ENCODE measurements around the gene FSIP1.

Gene FSIP1

DNA sequence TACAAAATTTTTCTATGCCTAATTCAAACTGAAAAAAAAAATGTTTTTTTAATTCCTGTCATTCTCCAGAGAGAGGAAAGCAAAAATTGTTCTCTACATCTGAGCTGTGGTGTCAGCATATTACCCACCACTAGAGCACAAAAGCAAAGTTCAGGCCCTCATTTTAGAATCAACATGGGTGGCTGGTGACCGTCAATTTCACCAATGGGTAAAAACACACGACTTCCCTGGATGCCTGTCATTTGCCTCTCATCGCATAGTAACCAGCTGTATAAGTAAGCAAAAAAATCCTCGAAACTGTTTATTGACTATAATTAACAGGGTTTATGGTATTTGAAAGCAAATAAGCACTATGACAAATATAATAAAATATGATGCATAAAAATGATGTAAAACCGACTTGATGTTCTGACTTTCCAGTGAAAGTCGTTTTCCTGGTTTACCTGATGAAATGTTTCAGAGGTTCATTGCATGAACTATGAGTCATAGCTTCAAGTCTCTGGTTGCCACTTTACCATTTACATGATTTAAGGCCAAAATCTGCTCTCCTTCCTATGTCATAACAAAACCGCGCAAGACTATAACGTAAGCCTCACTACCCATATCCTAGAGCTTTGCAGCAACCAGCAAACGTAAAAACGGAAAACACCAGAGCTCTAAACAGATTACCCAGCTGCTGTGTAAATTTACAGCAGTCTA is 141.3 kb downstream of the FSIP1 start:
- TF ChIP-seq, protein P1, sequence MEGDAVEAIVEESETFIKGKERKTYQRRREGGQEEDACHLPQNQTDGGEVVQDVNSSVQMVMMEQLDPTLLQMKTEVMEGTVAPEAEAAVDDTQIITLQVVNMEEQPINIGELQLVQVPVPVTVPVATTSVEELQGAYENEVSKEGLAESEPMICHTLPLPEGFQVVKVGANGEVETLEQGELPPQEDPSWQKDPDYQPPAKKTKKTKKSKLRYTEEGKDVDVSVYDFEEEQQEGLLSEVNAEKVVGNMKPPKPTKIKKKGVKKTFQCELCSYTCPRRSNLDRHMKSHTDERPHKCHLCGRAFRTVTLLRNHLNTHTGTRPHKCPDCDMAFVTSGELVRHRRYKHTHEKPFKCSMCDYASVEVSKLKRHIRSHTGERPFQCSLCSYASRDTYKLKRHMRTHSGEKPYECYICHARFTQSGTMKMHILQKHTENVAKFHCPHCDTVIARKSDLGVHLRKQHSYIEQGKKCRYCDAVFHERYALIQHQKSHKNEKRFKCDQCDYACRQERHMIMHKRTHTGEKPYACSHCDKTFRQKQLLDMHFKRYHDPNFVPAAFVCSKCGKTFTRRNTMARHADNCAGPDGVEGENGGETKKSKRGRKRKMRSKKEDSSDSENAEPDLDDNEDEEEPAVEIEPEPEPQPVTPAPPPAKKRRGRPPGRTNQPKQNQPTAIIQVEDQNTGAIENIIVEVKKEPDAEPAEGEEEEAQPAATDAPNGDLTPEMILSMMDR (IDR thresholded peaks at IDR 0.05; ENCODE audit: insufficient read depth, low read length, poor library complexity, severe bottlenecking): no peak
- no peak for DNase-seq (ENCODE audit: extremely low read depth, insufficient read length)
- H3K27me3 ChIP-seq (replicated peaks; ENCODE audit: control insufficient read depth, insufficient read depth, low read length): no peaks in the 10 kb centered on the region; the same call in none of the 2 replicates
- H3K36me3 ChIP-seq (ENCODE audit: control insufficient read depth, insufficient read depth, low read length): no peaks in the 10 kb centered on the region
- no peak overlapping the region for H3K4me3 ChIP-seq (replicated peaks; ENCODE audit: low read depth, low read length)

DNA sequence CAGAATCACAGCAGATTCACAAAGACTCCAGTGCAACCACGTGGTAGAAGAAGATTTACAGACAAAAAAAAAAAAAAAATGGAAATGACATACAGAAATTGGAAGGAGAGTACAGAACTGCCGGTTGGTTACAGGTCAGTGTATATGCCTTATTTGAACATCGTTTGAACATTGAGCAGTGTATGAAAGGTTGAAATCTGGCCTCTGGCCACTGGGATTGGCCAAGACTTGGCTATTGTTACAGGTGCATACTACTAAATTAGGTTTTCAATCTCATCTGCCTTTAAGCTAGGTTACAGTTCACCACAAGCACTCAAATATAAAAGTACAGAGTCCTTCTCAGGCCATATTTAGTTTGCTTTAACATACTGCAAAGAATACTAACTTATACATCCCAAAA is 142.0 kb downstream of the FSIP1 start:
- H3K27me3 ChIP-seq (replicated peaks; ENCODE audit: control insufficient read depth, insufficient read depth, low read length): no peaks in the 10 kb centered on the region; the same call in none of the 2 replicates
- no peaks in the 10 kb centered on the region for H3K36me3 ChIP-seq (ENCODE audit: control insufficient read depth, insufficient read depth, low read length)
- no peak overlapping the region for H3K4me3 ChIP-seq (replicated peaks; ENCODE audit: low read depth, low read length)
- TF ChIP-seq, protein P1 (IDR thresholded peaks at IDR 0.05; ENCODE audit: insufficient read depth, low read length, poor library complexity, severe bottlenecking): no peak
- DNase-seq (ENCODE audit: extremely low read depth, insufficient read length): no peak

DNA sequence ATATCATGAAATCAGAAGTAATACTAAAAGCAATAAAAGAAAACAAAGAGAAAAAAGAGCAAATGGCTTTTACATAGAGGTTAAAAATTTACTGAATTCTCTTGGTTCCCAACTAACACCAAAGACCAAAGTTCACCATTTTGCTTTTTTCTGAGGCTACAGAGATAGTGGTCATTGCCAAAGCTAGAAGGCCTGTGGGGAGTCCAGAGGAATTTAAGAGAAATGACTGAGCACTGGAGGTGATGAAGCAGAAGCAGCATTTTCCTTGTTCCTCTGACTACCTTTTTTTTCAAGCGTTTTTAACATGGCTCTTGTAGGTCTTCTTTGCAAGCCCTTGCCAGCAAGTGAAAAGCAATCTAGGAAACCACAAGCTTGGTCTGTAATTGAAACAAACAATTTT is 143.6 kb downstream of the FSIP1 start:
- TF ChIP-seq, protein P1 (IDR thresholded peaks at IDR 0.05; ENCODE audit: insufficient read depth, low read length, poor library complexity, severe bottlenecking): no peak
- Histone ChIP-seq H3K27me3 (replicated peaks; ENCODE audit: control insufficient read depth, insufficient read depth, low read length) (no peaks in the 10 kb centered on the region; the same call in none of the 2 replicates), H3K36me3 (ENCODE audit: control insufficient read depth, insufficient read depth, low read length) (no peaks in the 10 kb centered on the region), H3K4me3 (replicated peaks; ENCODE audit: low read depth, low read length) (no peak overlapping the region)
- no peak for DNase-seq (ENCODE audit: extremely low read depth, insufficient read length)

DNA sequence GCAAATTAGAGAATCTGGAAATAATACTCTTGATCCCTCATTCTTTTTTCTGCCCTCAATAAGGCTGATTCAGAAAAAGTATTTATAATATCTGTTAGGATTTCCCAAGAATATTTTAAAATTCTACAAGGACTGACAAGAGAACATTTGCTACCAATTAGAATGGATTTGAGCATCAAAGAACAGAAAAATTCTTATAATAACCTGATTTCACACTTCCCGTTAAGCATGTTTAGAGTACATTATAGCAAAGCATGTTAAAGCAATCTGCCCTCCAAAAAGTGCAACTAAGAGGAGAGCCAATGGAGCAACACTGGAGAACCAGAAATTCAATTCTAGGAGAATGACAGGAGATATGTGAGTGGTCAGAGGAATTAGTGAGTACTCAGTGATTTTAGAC is 144.6 kb downstream of the FSIP1 start:
- no peak for DNase-seq (ENCODE audit: extremely low read depth, insufficient read length)
- Histone ChIP-seq H3K4me3 (replicated peaks; ENCODE audit: low read depth, low read length) (no peak overlapping the region), H3K36me3 (ENCODE audit: control insufficient read depth, insufficient read depth, low read length) (no peaks in the 10 kb centered on the region), H3K27me3 (replicated peaks; ENCODE audit: control insufficient read depth, insufficient read depth, low read length) (no peaks in the 10 kb centered on the region; the same call in none of the 2 replicates)
- TF ChIP-seq, protein P1 (IDR thresholded peaks at IDR 0.05; ENCODE audit: insufficient read depth, low read length, poor library complexity, severe bottlenecking): no peak

DNA sequence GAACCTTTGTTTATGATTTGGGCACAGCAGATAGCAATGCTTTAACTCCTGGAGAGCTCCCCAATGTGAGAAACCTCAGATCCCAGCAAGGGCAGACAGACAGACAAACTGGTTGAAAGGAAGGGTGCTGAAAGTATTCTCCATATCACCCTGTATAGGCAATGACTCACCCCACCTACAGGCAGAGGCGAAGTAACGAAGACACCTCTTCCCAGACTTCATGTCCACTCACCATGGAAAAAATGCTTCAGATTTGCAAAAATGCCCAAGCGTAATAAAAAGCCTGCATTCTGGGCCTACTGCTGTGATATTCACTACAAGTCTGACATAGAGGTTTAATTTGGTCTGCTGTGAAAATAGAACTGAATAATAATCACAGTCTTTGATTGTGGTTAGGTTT is 151.3 kb downstream of the FSIP1 start:
- Histone ChIP-seq H3K27me3 (replicated peaks; ENCODE audit: control insufficient read depth, insufficient read depth, low read length) (no peaks in the 10 kb centered on the region; the same call in 1 of the 2 replicates), H3K4me3 (replicated peaks; ENCODE audit: low read depth, low read length) (no peak overlapping the region), H3K36me3 (ENCODE audit: control insufficient read depth, insufficient read depth, low read length) (no peaks in the 10 kb centered on the region)
- TF ChIP-seq, protein P1 (IDR thresholded peaks at IDR 0.05; ENCODE audit: insufficient read depth, low read length, poor library complexity, severe bottlenecking): no peak
- DNase-seq (ENCODE audit: extremely low read depth, insufficient read length): no peak

Measured in GM06990 (cell line).